Measurements from ENCODE around the gene CFAP77. TPM values are rescaled to one million over a fixed set of nuclear protein-coding genes. Genes with fewer than 3 reads are reported as not detected.

Gene CFAP77
- total RNA-seq, 3 donors from 2014 or later: not detected

DNA sequence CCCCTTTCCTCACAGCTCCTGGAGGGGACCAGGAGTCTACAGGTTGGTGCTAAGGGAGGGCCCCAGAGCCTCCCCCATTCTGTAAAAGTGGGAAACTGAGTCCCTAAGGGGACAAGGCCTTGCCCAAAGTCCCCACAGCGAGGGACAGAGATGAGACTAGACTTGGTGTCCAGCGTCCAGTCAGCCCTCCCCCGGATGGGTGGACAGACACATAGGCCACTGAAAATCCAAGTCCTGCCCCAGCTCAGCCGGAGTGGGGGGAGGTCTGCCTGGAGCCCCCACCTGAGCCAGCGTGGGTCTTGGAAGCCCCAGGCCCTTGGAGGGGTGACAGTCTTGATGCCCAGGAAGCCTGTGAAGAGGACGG is 177.6 kb downstream of the CFAP77 start:
- TF ChIP-seq POLR2A (IDR thresholded peaks at IDR 0.05): no peak
- Histone ChIP-seq H3K4me3 (no peak overlapping the region), H3K27ac (no peak overlapping the region), H3K27me3 (peaks cover 22 to 90% of the 10 kb centered on the region in 2 donors), H3K4me1 (no peaks in the 10 kb centered on the region), H3K9me3 (no peaks in the 10 kb centered on the region), H3K36me3 (no peaks in the 10 kb centered on the region)
- intact Hi-C loops (cut with DNase I; ENCODE audit: low total_unique reads): no loop called here
- DNase-seq (ENCODE audit: low spot score in 2 of 2): no peak

DNA sequence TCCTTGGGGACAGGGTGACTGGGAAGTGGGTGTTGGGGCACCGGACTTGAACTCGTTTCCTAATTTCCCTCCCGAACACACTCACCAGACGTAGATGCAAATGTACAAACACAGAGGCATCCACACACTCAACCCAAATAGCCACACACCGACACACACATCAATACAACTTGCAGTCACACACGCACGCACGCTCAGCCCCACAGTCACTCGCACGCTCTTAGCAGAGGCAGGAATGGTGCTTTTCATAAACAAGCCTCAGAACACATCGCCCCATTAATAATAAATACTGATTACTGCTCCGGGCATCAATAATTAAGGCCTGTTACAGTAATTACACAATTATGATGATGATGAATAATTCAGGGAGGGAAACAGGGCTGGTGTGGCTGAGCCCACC is 178.1 kb downstream of the CFAP77 start:
- intact Hi-C loops (cut with DNase I; ENCODE audit: low total_unique reads): no loop called here
- Histone ChIP-seq H3K27me3 (peaks cover 18 to 85% of the 10 kb centered on the region in 2 donors), H3K4me1 (no peaks in the 10 kb centered on the region), H3K36me3 (no peaks in the 10 kb centered on the region), H3K4me3 (no peak overlapping the region), H3K9me3 (no peaks in the 10 kb centered on the region), H3K27ac (no peak overlapping the region)
- no peak for DNase-seq (ENCODE audit: low spot score in 2 of 2)
- no peak for TF ChIP-seq POLR2AphosphoS5 (IDR thresholded peaks at IDR 0.05)
- TF ChIP-seq, protein P1, sequence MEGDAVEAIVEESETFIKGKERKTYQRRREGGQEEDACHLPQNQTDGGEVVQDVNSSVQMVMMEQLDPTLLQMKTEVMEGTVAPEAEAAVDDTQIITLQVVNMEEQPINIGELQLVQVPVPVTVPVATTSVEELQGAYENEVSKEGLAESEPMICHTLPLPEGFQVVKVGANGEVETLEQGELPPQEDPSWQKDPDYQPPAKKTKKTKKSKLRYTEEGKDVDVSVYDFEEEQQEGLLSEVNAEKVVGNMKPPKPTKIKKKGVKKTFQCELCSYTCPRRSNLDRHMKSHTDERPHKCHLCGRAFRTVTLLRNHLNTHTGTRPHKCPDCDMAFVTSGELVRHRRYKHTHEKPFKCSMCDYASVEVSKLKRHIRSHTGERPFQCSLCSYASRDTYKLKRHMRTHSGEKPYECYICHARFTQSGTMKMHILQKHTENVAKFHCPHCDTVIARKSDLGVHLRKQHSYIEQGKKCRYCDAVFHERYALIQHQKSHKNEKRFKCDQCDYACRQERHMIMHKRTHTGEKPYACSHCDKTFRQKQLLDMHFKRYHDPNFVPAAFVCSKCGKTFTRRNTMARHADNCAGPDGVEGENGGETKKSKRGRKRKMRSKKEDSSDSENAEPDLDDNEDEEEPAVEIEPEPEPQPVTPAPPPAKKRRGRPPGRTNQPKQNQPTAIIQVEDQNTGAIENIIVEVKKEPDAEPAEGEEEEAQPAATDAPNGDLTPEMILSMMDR (IDR thresholded peaks at IDR 0.05): no peak
- no peak for TF ChIP-seq POLR2A (IDR thresholded peaks at IDR 0.05)

DNA sequence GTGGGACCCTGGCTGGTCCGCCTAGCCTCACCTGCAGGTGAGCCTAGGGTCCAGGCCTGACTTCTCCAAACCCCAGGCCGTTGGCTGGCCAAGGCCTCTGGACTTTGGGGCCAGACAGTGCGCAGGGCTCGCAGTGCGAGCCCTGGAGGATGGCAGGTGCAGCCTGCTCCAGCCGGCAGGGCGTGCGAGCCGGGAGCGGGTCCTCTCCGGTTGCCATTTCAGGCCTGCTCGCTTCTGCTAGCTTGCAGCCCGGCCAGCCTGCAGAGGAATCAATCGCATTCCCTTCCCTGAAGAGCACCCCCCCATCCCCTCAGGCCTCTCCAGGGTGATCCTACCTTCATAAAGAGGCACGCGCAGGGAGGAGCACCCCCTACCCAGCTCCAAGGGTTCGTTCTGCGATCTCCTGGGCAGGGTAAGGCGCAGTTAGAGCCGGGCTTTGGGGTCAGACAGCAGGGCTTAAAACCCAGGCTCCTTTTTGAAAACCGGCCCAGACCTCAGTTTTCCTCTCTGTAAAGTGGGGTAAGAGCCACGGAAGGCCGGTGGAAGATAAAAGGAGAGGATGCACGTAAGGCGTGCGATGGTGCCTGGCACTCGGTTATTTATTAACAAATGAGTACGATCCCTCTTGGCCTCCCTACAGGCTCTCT is 178.6 kb downstream of the CFAP77 start:
- Histone ChIP-seq H3K36me3 (no peaks in the 10 kb centered on the region), H3K9me3 (no peaks in the 10 kb centered on the region), H3K4me3 (no peak overlapping the region), H3K27ac (no peak overlapping the region), H3K27me3 (peaks cover 18 to 80% of the 10 kb centered on the region in 2 donors), H3K4me1 (no peaks in the 10 kb centered on the region)
- intact Hi-C loops (cut with DNase I; ENCODE audit: low total_unique reads): no loop called here
- DNase-seq (ENCODE audit: low spot score in 2 of 2): no peak
- TF ChIP-seq POLR2A (IDR thresholded peaks at IDR 0.05) (no peak), POLR2AphosphoS5 (IDR thresholded peaks at IDR 0.05) (no peak)
- TF ChIP-seq, protein P1 (IDR thresholded peaks at IDR 0.05): no peak

DNA sequence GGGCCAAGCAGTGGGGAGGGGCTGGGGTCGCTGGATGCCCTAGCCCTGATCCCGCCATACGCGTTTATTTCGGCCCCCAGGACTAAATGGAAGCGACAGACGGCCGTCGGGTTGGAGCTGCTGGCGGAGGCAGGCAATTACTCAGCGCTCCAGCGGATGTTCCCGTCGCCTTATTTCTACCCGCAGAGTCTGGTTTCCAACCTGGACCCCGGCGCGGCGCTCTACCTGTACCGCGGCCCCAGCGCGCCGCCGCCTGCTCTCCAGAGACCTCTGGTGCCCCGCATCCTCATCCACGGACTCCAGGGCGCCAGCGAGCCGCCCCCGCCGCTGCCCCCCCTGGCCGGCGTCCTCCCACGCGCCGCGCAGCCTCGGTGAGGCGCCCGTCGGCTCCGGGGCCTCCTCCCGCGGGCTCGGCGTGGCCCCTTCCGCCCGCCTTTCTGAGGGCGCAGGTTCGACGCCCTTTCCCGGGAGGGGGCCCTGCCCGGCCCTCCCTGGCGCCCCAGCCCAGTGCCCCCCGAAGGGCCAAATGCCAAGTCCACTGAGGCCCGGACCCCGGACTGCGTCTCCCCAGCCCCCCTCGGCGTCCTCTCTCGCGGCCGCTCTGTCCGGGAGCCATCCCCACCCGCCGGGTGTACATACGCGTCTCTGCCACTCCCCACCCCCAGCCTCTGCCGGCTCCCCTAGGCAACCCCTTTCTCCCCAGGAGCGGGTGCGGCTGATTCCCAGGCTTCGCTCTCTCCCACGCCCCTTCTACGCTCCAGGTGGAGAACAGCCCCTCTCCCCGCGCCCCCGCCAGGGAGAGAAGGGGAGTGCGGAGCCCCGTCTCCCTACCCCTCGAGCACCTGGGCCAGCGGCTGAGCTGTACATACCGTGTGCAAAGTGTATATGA is 179.4 kb downstream of the CFAP77 start:
- H3K27me3 ChIP-seq: peaks cover 15 to 72% of the 10 kb centered on the region in 2 donors
- H3K4me3 ChIP-seq: peak overlapping the region in 1 of 3 donors; percentile 25
- H3K4me1 ChIP-seq: no peaks in the 10 kb centered on the region
- DNase-seq (ENCODE audit: low spot score in 2 of 2): no peak
- H3K27ac ChIP-seq: no peak overlapping the region
- no peak for TF ChIP-seq POLR2AphosphoS5 (IDR thresholded peaks at IDR 0.05)
- TF ChIP-seq, protein P1 (IDR thresholded peaks at IDR 0.05): no peak
- TF ChIP-seq POLR2A (IDR thresholded peaks at IDR 0.05): no peak
- no peaks in the 10 kb centered on the region for H3K36me3 ChIP-seq
- intact Hi-C loops (cut with DNase I; ENCODE audit: low total_unique reads): no loop called here
- no peaks in the 10 kb centered on the region for H3K9me3 ChIP-seq

DNA sequence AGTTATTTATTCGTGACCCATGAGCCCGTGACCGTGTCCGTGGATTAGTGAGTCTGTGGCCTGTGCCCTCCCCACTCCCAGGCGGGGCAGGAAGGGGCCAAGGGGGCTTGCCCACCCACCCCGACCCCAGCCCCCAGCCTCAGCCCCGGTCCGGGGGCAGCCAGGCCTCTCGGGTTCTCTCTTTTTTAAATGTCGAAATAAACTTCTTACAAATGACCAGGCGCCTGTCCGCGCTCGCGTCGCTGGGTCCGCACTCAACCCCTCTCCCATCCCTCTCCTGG is 180.0 kb downstream of the CFAP77 start:
- Histone ChIP-seq H3K9me3 (no peaks in the 10 kb centered on the region), H3K27me3 (peaks cover 15 to 66% of the 10 kb centered on the region in 2 donors), H3K27ac (no peak overlapping the region), H3K36me3 (no peaks in the 10 kb centered on the region), H3K4me1 (no peaks in the 10 kb centered on the region), H3K4me3 (peak overlapping the region in 1 of 3 donors; percentile 25)
- intact Hi-C loops (cut with DNase I; ENCODE audit: low total_unique reads): no loop called here
- TF ChIP-seq POLR2AphosphoS5 (IDR thresholded peaks at IDR 0.05) (no peak), POLR2A (IDR thresholded peaks at IDR 0.05) (no peak)
- TF ChIP-seq, protein P1 (IDR thresholded peaks at IDR 0.05): no peak
- DNase-seq (ENCODE audit: low spot score in 2 of 2): no peak

Data from breast epithelium (tissue), 4 donors.